Epithelial cell of proximal tubule (primary cell): Measurements from ENCODE around the gene C6orf132. TPM values are rescaled to one million over a fixed set of nuclear protein-coding genes. Genes with fewer than 3 reads are reported as not detected.

Experiments
- DNase-seq: peaks from one replicate; pipeline ENCODE4 v3.0.0-alpha.2; 2011; ENCODE audit warnings: low read depth
- H3K4me3 ChIP-seq: 2 replicates; pipeline ENCODE4 v1.5.1; 2011; ENCODE audit warnings: low read depth, mild to moderate bottlenecking, low read length
- total RNA-seq: library from RNA; depleted of rRNA; stranded (reverse); fragments of >200 nt; gene quantifications from 2 replicates; pipeline ENCODE4 v1.2.3, GENCODE V29; 2015
- TF ChIP-seq, protein P1 (sequence below): conservative IDR thresholded peaks from 2 replicates; pipeline ENCODE4 v1.5.1; 2012; ENCODE audit warnings: low read depth, mild to moderate bottlenecking, low read length

Gene C6orf132
- total RNA-seq, 1 donor from 2014 or later = 19.8 TPM

DNA sequence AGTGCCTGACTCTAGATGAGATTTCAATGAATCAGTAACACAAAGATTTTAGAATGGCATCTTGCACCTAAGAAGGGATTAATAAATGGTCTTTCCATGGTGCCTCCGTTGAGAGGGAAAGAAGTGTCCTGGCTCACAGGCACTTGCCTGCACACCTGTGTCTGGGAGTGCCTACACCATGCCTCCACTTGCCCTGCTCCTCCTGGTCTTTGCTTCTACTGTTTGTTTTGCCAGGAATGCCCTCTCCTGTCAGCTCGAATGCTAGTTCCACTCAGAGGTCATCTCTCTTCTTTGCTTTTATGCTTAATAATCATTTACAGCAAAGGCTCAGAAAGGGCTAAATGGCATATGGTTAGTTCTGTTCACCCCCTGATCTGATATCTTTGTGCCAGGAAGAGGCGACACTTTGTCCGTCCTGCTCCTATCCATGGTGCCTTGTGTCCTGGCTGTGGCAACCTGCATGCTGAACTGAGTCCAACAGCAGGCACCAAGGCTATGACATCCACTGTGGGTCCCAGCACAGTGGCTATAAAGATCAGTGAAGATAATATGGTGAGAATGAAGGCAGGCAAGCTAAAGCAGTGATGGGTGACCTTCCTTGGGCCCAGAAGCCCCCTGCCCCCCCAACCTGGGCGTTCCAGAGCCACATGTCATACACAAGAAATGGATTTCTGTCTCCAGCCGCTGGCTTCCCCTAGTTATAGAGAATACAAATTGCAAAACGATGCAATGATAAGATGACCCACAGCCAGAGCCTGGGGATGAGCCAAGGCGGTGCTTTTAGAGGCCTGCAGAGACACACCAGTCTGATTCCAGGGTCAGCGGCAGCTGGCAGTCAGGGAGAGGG lies 1.4 kb downstream of the C6orf132 start:
- TF ChIP-seq, protein P1, sequence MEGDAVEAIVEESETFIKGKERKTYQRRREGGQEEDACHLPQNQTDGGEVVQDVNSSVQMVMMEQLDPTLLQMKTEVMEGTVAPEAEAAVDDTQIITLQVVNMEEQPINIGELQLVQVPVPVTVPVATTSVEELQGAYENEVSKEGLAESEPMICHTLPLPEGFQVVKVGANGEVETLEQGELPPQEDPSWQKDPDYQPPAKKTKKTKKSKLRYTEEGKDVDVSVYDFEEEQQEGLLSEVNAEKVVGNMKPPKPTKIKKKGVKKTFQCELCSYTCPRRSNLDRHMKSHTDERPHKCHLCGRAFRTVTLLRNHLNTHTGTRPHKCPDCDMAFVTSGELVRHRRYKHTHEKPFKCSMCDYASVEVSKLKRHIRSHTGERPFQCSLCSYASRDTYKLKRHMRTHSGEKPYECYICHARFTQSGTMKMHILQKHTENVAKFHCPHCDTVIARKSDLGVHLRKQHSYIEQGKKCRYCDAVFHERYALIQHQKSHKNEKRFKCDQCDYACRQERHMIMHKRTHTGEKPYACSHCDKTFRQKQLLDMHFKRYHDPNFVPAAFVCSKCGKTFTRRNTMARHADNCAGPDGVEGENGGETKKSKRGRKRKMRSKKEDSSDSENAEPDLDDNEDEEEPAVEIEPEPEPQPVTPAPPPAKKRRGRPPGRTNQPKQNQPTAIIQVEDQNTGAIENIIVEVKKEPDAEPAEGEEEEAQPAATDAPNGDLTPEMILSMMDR = no peak
- H3K4me3 ChIP-seq = peak overlapping the region; percentile 70
- no peak for DNase-seq

DNA sequence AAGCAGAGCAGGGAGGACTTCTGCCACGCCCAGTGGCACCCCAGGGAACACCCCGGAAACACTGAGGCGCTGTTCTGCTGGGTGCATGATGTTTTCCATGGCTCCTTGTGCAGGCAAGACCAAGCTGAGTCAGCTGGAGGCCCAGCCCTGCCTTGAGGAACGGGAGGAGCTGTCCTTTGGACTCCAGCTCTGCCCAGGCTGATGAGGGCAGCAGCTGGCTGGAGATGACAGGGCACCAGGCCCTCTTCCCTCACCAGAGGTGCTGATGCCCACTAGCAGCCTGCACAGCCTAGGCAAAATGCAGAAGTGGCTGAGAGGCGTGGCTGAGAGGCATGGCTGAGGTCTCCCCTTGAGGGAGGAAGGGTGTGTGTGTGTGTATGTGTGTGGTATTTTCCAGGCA lies 2.4 kb downstream of the C6orf132 start:
- TF ChIP-seq, protein P1 = peak; percentile 2
- H3K4me3 ChIP-seq = no peak overlapping the region
- no peak for DNase-seq

DNA sequence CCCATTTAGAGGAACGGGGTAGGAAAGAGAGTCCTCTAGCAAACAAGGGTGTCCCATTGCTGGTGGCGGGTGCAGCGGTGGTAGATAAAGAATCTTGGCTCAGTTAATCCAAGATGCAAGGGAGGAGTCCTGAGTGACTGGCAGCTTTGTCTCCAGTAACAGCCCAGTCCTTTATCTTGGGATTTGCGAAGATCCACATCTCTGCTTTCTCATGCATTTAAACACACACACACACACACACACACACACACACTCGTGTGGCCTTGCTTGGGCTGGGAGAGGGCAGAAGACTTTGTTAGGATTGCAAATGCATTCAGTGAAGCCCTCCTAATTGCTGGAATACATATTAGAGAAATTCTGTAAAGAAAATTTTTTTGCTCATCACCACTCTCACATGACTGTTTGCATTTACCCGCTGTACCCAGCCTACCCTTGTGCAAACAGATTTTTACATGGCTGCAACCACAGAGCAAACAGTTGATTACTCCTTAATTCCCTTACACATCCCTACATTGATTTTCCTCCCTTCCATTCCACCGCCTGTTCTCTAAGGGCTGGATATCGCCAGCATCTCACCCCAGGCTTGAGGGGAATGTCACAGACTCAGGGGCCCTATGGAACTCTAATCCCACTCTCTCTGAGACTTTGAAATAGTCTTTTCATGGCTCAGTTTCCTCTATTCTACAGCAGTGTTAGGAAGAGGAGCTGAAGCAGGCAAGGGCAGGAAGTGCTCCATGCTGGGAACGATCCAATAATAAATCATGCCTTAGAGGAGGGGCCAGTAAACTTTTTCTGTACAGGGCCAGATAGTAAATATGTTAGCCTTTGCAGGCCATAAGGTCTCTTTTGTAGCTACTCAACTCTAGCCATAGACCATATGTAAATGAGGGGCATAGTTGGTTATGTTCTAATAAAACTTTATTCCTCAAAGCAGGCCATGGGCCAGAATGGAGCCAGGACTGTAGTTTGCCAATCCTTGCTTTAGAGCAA lies 3.5 kb downstream of the C6orf132 start:
- no peak for DNase-seq
- H3K4me3 ChIP-seq = no peak overlapping the region
- TF ChIP-seq, protein P1 = no peak

DNA sequence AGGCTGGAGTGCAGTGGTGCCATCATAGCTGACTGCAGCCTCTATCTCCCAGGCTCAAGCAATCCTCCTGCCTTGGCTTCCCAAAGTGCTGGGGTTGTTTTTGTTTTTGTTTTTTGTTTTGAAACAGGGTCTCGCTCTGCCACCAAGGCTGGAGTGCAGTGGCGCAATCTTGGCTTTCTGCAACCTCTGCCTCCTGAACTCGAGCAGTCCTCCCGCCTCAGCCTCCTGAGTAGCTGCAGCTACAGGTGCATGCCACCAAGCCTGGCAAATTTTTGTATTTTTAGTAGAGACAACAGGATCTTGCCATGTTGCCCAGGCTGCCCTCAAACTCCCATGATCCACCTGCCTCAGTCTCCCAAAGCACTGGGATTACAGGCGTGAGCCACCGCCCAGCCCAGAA lies 4.2 kb downstream of the C6orf132 start:
- H3K4me3 ChIP-seq = no peak overlapping the region
- no peak for DNase-seq
- TF ChIP-seq, protein P1 = no peak

DNA sequence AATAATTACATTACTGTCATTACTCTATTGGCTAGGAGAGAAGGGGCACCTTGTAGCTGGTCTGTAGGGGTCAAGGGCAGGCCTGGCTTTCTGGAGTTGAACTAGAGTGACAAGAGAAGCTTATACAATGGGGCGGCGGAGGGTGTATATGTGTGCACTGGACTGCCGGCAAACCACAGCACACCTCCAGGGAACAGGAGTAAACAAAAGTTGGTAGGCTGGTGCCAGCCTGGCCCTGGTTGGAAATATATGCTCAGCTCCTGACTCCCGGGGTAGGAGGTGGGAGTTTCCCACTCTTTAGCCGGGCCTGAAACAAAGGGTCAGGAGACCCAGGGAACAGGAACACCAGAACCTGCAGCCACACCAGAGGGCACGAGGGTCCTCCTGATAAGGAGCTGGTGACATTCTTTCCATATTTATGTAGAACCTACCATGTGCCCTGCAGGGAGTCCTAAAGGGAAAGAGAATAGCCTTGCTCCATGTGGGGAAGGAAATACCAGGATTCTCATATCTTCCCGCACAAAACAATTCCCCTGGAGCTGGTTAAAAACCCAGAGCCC lies 5.1 kb downstream of the C6orf132 start:
- DNase-seq = no peak
- TF ChIP-seq, protein P1 = no peak

DNA sequence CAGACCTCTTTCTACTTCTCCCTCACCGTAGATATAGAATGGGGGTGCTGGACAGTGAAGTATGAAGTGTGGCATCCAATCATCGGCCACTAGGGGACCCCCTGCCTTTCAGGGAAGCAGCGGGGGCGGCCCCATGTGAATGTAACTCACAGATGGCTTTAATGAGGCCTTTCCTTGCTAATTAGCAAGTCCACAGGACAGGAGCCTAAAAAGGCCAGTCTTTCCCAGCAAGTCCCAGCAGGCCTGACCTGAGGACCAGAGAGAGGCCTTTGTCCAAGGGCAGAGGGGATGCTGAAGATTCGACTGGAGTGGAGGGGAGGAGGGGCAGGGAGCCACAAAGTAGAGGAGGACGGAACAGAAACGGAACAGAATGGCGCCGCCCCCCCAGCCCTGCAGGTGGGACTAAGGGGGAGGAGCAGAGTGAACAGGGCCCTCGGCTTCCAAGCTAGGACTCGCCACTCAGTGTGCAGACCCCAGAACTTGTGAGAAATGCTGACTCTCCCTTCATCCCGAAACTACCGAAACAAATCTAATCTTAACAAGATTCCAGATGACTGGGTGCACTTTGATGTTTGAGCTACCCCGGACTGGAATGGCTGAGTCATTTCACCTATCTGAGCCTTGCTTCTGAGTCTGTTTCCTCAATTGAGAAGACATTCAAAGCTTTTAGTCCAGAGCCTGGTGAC lies 5.8 kb downstream of the C6orf132 start:
- H3K4me3 ChIP-seq = no peak overlapping the region
- peak; percentile 59 for DNase-seq
- TF ChIP-seq, protein P1 = peak; percentile 32

More for the DNA sequence above, 5.1 kb downstream of the C6orf132 start:
- no peak overlapping the region for H3K4me3 ChIP-seq
